ENCODE results near the gene ITLN1.

DNA sequence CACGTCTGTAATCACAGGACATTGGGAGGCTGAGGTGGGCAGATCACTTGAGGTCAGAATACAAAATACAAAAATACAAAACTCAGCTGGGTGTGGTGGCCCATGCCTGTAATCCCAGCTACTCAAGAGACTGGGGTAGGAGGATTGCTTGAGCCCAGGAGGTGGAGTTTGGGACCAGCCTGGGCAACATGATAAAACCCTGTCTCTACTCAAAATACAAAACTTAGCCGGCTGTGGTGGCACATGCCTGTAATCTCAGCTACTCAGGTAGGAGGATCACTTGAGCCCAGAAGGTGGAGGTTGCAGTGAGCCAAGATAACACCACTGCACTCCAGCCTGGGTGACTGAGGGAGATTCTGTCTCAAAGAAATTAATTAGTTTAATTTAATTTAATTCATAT lies 6.5 kb upstream of the ITLN1 start:
- TF ChIP-seq, protein P1, sequence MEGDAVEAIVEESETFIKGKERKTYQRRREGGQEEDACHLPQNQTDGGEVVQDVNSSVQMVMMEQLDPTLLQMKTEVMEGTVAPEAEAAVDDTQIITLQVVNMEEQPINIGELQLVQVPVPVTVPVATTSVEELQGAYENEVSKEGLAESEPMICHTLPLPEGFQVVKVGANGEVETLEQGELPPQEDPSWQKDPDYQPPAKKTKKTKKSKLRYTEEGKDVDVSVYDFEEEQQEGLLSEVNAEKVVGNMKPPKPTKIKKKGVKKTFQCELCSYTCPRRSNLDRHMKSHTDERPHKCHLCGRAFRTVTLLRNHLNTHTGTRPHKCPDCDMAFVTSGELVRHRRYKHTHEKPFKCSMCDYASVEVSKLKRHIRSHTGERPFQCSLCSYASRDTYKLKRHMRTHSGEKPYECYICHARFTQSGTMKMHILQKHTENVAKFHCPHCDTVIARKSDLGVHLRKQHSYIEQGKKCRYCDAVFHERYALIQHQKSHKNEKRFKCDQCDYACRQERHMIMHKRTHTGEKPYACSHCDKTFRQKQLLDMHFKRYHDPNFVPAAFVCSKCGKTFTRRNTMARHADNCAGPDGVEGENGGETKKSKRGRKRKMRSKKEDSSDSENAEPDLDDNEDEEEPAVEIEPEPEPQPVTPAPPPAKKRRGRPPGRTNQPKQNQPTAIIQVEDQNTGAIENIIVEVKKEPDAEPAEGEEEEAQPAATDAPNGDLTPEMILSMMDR (tag by site-specific recombination; IDR thresholded peaks at IDR 0.05) = no peak
- TF ChIP-seq ZNF121 (tag by site-specific recombination; IDR thresholded peaks at IDR 0.05) = no peak
- no peak for TF ChIP-seq ZNF140 (tag by site-specific recombination; IDR thresholded peaks at IDR 0.05)
- TF ChIP-seq ZNF785 (tag by site-specific recombination; IDR thresholded peaks at IDR 0.05) = no peak
- TF ChIP-seq ZNF174 (tag by site-specific recombination; IDR thresholded peaks at IDR 0.05) = no peak
- TF ChIP-seq HOXC10 (CRISPR knock-in tag; IDR thresholded peaks at IDR 0.05) = no peak
- TF ChIP-seq ZFP37 (tag by site-specific recombination; IDR thresholded peaks at IDR 0.05) = no peak
- TF ChIP-seq, protein P2, sequence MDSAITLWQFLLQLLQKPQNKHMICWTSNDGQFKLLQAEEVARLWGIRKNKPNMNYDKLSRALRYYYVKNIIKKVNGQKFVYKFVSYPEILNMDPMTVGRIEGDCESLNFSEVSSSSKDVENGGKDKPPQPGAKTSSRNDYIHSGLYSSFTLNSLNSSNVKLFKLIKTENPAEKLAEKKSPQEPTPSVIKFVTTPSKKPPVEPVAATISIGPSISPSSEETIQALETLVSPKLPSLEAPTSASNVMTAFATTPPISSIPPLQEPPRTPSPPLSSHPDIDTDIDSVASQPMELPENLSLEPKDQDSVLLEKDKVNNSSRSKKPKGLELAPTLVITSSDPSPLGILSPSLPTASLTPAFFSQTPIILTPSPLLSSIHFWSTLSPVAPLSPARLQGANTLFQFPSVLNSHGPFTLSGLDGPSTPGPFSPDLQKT (IDR thresholded peaks at IDR 0.05; ENCODE audit: borderline replicate concordance, low read depth, low read length) = no peak
- TF ChIP-seq SP2 (tag by site-specific recombination; IDR thresholded peaks at IDR 0.05) = no peak
- no peak for TF ChIP-seq ZNF747 (tag by site-specific recombination; IDR thresholded peaks at IDR 0.05)
- TF ChIP-seq ZNF48 (tag by site-specific recombination; IDR thresholded peaks at IDR 0.05) = no peak
- TF ChIP-seq ZNF76 (tag by site-specific recombination; IDR thresholded peaks at IDR 0.05; ENCODE audit: borderline replicate concordance, low read depth) = no peak
